NCI-H510A (cell line): Measurements from ENCODE around the gene RAB39B.
A peak's percentile ranks its signal among the peaks of the same experiment; 100 is the strongest.
"Not testable (repeated sequence)": the region's sequence is repeated elsewhere in the genome, so short reads cannot be mapped to it uniquely, and the experiment has no call there.

Source experiments
- DNase-seq: peaks from one replicate; lab custom pipeline; 2025; lab: John Stamatoyannopoulos, UW

Gene RAB39B

GRCh38 chrX:155263854-155264628 lies at the start of gene RAB39B:
TSS of gene RAB39B (minus strand) at chrX:155264491. CDS start at chrX:155264288, 203 bp downstream.
- peak; percentile 76 for DNase-seq

GRCh38 chrX:155313766-155314165 lies 49.5 kb upstream of the RAB39B start:
- no peak for DNase-seq

GRCh38 chrX:155293771-155294170 lies 29.5 kb upstream of the RAB39B start:
- no peak for DNase-seq

GRCh38 chrX:155279873-155280272 lies 15.6 kb upstream of the RAB39B start:
- DNase-seq, result no peak

GRCh38 chrX:155270969-155271368 lies 6.7 kb upstream of the RAB39B start:
- DNase-seq, result no peak

GRCh38 chrX:155267995-155268394 lies 3.7 kb upstream of the RAB39B start:
- not testable (repeated sequence) for DNase-seq

- DNase-seq, result no peak
These were observed 2.1 kb upstream of the RAB39B start for GRCh38 chrX:155266439-155266838.

GRCh38 chrX:155262970-155263754 lies 1.1 kb downstream of the RAB39B start:
- no peak for DNase-seq

- no peak for DNase-seq
These were observed 4.5 kb downstream of the RAB39B start for GRCh38 chrX:155259752-155260151.

- no peak for DNase-seq
These were observed 12.9 kb downstream of the RAB39B start for GRCh38 chrX:155251391-155251790.

- DNase-seq, result no peak
These were observed 16.8 kb downstream of the RAB39B start for GRCh38 chrX:155247497-155247896.

- DNase-seq, result no peak
These were observed 17.5 kb downstream of the RAB39B start for GRCh38 chrX:155246748-155247147.

GRCh38 chrX:155242300-155242699 lies 22.0 kb downstream of the RAB39B start:
- DNase-seq, result no peak

- no peak for DNase-seq
These were observed 26.6 kb downstream of the RAB39B start for GRCh38 chrX:155237719-155238118.

- DNase-seq, result no peak
These were observed 28.4 kb downstream of the RAB39B start for GRCh38 chrX:155235891-155236290.

- DNase-seq, result no peak
These were observed 33.1 kb downstream of the RAB39B start for GRCh38 chrX:155231163-155231562.

GRCh38 chrX:155225774-155226173 lies 38.5 kb downstream of the RAB39B start:
- no peak for DNase-seq

GRCh38 chrX:155223746-155224145 lies 40.5 kb downstream of the RAB39B start:
- not testable (repeated sequence) for DNase-seq

GRCh38 chrX:155221351-155221750 lies 42.9 kb downstream of the RAB39B start:
- DNase-seq, result no peak

GRCh38 chrX:155218777-155219176 lies 45.5 kb downstream of the RAB39B start:
- DNase-seq, result no peak

GRCh38 chrX:155216940-155217440 lies 47.3 kb downstream of the RAB39B start:
- DNase-seq, result peak; percentile 11

GRCh38 chrX:155216179-155216939 lies 47.9 kb downstream of the RAB39B start, which contains the start of gene VBP1:
TSS of gene VBP1 (plus strand) at chrX:155216460. CDS start at chrX:155216483, 23 bp downstream.
- peak; percentile 83 for DNase-seq
